Erythroblast (primary cell): ENCODE measurements around the gene INTS6.

Experiments
- GATA1 ChIP-seq: IDR thresholded peaks from 2 replicates; pipeline ENCODE4 v1.6.1; 2011; ENCODE audit warnings: low read depth, mild to moderate bottlenecking, control low read depth, low read length, moderate library complexity
- POLR2A ChIP-seq: IDR thresholded peaks from 2 replicates; pipeline ENCODE4 v1.6.1; 2011; ENCODE audit warnings: mild to moderate bottlenecking, low read length

DNA sequence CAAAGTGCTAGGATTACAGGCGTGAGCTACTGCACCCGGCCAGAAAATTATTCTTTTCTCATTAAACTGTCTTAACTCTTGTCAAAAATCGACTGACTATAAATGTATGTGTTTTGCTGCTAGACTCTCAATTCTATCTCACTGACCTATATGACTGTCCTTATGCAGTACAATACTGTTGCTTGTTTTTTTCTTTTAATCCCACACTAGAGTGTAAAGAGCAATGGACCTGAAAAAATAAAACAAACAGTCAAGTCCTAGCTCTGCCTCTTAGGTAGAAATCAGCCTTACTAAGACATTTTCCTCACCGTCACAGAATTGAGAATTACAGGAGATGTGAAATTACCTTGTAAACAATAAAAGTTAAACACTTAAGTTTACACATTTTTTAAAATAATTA, 35.1 kb downstream of the INTS6 start:
- TF ChIP-seq POLR2A (no peak), GATA1 (no peak)
